WTC11 (cell line): Measurements from ENCODE around the gene IGF2BP3. TPM values are rescaled to one million over a fixed set of nuclear protein-coding genes. Genes with fewer than 3 reads are reported as not detected.

Experiments
- ATAC-seq: fragments of 200-7000 bp; cut with Tn5 transposase; 2 replicates; pipeline ENCODE4 v1.10.0; 2021; ENCODE audit warnings: mild to moderate bottlenecking, moderate library complexity
- CTCF ChIA-PET: fragments of 300-600 bp; sonication (Branson Sonifier 250); formaldehyde crosslinking; loops from one replicate; lab custom pipeline; 2021; ENCODE audit warnings: antibody characterized with exemption; lab: Charles Lee
- POLR2A ChIA-PET: fragments of 350-600 bp; sonication (Branson Sonifier 250); formaldehyde crosslinking; loops from one replicate; lab custom pipeline; 2021; ENCODE audit warnings: antibody characterized with exemption; lab: Charles Lee
- DNase-seq: peaks from one replicate; pipeline ENCODE4 v3.0.0; 2021; ENCODE audit warnings: low spot score
- H3K27ac Mint-ChIP-seq: 2 replicates; pipeline ENCODE4 v1.8.0; 2021; ENCODE audit warnings: mixed read lengths
- H3K27me3 Mint-ChIP-seq: 2 replicates; pipeline ENCODE4 v1.8.0; 2021; ENCODE audit warnings: low read depth, mild to moderate bottlenecking, moderate library complexity, mixed read lengths
- H3K36me3 Mint-ChIP-seq: 2 replicates; pipeline ENCODE4 v1.8.0; 2021; ENCODE audit warnings: mixed read lengths
- H3K4me1 Mint-ChIP-seq: 2 replicates; pipeline ENCODE4 v1.8.0; 2022; ENCODE audit warnings: mixed read lengths
- H3K4me3 Mint-ChIP-seq: 2 replicates; pipeline ENCODE4 v1.8.0; 2021; ENCODE audit warnings: mild to moderate bottlenecking, moderate library complexity, mixed read lengths
- H3K9me3 Mint-ChIP-seq: 2 replicates; pipeline ENCODE4 v1.8.0; 2021; ENCODE audit warnings: mixed read lengths
- ATF1 ChIP-seq: sonication (generic); formaldehyde crosslinking; IDR thresholded peaks from 2 replicates; pipeline ENCODE4 v1.8.1; 2023; ENCODE audit warnings: mild to moderate bottlenecking, moderate library complexity, missing genetic modification reagents
- CREB1 ChIP-seq: sonication (generic); formaldehyde crosslinking; IDR thresholded peaks from 2 replicates; pipeline ENCODE4 v1.8.0; 2023; ENCODE audit warnings: mild to moderate bottlenecking, missing genetic modification reagents
- GRHL2 ChIP-seq: fragments of 250-450 bp; sonication (Bioruptor Pico); IDR thresholded peaks from 2 replicates; pipeline ENCODE4 v1.8.0; 2022; ENCODE audit warnings: mild to moderate bottlenecking, moderate library complexity; ENCODE audit not compliant: insufficient replicate concordance, severe bottlenecking
- NFATC4 ChIP-seq: fragments of 250-450 bp; sonication (Bioruptor Pico); IDR thresholded peaks from 2 replicates; pipeline ENCODE4 v1.9.0; 2021; ENCODE audit warnings: mild to moderate bottlenecking
- NR2C2 ChIP-seq: sonication (generic); formaldehyde crosslinking; IDR thresholded peaks from 2 replicates; pipeline ENCODE4 v1.8.0; 2022; ENCODE audit warnings: mild to moderate bottlenecking, missing genetic modification reagents
- NR3C1 ChIP-seq: sonication (generic); formaldehyde crosslinking; conservative IDR thresholded peaks from 2 replicates; pipeline ENCODE4 v1.8.1; 2023; ENCODE audit warnings: low read depth, mild to moderate bottlenecking, missing genetic modification reagents
- RORB ChIP-seq: fragments of 250-450 bp; sonication (Bioruptor Pico); IDR thresholded peaks from 2 replicates; pipeline ENCODE4 v1.9.0; 2021; ENCODE audit warnings: mild to moderate bottlenecking
- TCF7 ChIP-seq: sonication (generic); formaldehyde crosslinking; IDR thresholded peaks from 2 replicates; pipeline ENCODE4 v1.8.0; 2022; ENCODE audit warnings: mild to moderate bottlenecking, low read depth, missing genetic modification reagents, moderate library complexity
- ZBTB21 ChIP-seq: sonication (generic); formaldehyde crosslinking; IDR thresholded peaks from 2 replicates; pipeline ENCODE4 v1.8.1; 2023; ENCODE audit warnings: mild to moderate bottlenecking, missing genetic modification reagents, borderline replicate concordance
- ZNF396 ChIP-seq: fragments of 250-450 bp; sonication (Bioruptor Pico); IDR thresholded peaks from 2 replicates; pipeline ENCODE4 v1.8.0; 2021; ENCODE audit warnings: mild to moderate bottlenecking, moderate library complexity, borderline replicate concordance
- ZNF416 ChIP-seq: fragments of 250-450 bp; sonication (Bioruptor Pico); IDR thresholded peaks from 2 replicates; pipeline ENCODE4 v1.9.0; 2021; ENCODE audit warnings: mild to moderate bottlenecking, inconsistent platforms
- total RNA-seq: library from RNA; stranded (reverse); gene quantifications from 3 replicates; pipeline ENCODE4 v1.2.3, GENCODE V29; 2021
- TF ChIP-seq, protein P1 (sequence below): sonication (generic); formaldehyde crosslinking; IDR thresholded peaks from 2 replicates; pipeline ENCODE4 v1.8.1; 2022; ENCODE audit warnings: mild to moderate bottlenecking, missing genetic modification reagents, moderate library complexity, borderline replicate concordance
- TF ChIP-seq, protein P2 (sequence below): fragments of 250-450 bp; sonication (Bioruptor Pico); IDR thresholded peaks from 2 replicates; pipeline ENCODE4 v1.9.0; 2021; ENCODE audit warnings: mild to moderate bottlenecking, borderline replicate concordance
- TF ChIP-seq, protein P3 (sequence below): fragments of 250-450 bp; sonication (Bioruptor Pico); IDR thresholded peaks from 2 replicates; pipeline ENCODE4 v1.9.0; 2021; ENCODE audit warnings: mild to moderate bottlenecking
- TF ChIP-seq, protein P4 (sequence below): fragments of 200-600 bp; IDR thresholded peaks from 2 replicates; pipeline ENCODE4 v1.8.0; 2022; ENCODE audit warnings: antibody characterized with exemption
- TF ChIP-seq, protein P5 (sequence below): sonication (generic); formaldehyde crosslinking; IDR thresholded peaks from 2 replicates; pipeline ENCODE4 v1.8.1; 2023; ENCODE audit warnings: mild to moderate bottlenecking, moderate library complexity, missing genetic modification reagents
- TF ChIP-seq, protein P6 (sequence below): sonication (generic); formaldehyde crosslinking; IDR thresholded peaks from 2 replicates; pipeline ENCODE4 v1.8.0; 2023; ENCODE audit warnings: missing genetic modification reagents

IGF2BP3 gene
- total RNA-seq, 1 experiment from 2014 or later: 129 TPM

DNA sequence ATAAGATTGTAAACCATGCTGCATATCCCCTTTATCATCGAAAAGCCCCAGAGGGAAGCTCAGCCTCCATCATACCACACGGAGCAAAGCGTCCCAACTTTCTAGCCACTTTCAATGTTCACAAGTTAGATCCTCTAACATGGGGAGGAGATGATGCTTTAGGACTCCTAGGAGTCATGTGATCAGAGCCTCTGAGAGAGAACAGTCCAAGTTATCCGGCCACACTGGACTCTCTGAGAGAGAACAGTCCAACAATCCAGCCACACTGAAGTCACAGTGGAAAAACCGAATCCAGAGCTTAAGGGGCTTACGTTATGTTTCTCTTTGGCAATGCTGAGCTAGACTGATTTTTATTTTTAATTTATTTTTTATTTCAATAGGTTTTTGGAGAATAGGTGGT, 98.6 kb downstream of the IGF2BP3 start (continued):
- TF ChIP-seq, protein P1, sequence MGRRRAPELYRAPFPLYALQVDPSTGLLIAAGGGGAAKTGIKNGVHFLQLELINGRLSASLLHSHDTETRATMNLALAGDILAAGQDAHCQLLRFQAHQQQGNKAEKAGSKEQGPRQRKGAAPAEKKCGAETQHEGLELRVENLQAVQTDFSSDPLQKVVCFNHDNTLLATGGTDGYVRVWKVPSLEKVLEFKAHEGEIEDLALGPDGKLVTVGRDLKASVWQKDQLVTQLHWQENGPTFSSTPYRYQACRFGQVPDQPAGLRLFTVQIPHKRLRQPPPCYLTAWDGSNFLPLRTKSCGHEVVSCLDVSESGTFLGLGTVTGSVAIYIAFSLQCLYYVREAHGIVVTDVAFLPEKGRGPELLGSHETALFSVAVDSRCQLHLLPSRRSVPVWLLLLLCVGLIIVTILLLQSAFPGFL (CRISPR knock-in tag): no peak
- TF ChIP-seq, protein P2, sequence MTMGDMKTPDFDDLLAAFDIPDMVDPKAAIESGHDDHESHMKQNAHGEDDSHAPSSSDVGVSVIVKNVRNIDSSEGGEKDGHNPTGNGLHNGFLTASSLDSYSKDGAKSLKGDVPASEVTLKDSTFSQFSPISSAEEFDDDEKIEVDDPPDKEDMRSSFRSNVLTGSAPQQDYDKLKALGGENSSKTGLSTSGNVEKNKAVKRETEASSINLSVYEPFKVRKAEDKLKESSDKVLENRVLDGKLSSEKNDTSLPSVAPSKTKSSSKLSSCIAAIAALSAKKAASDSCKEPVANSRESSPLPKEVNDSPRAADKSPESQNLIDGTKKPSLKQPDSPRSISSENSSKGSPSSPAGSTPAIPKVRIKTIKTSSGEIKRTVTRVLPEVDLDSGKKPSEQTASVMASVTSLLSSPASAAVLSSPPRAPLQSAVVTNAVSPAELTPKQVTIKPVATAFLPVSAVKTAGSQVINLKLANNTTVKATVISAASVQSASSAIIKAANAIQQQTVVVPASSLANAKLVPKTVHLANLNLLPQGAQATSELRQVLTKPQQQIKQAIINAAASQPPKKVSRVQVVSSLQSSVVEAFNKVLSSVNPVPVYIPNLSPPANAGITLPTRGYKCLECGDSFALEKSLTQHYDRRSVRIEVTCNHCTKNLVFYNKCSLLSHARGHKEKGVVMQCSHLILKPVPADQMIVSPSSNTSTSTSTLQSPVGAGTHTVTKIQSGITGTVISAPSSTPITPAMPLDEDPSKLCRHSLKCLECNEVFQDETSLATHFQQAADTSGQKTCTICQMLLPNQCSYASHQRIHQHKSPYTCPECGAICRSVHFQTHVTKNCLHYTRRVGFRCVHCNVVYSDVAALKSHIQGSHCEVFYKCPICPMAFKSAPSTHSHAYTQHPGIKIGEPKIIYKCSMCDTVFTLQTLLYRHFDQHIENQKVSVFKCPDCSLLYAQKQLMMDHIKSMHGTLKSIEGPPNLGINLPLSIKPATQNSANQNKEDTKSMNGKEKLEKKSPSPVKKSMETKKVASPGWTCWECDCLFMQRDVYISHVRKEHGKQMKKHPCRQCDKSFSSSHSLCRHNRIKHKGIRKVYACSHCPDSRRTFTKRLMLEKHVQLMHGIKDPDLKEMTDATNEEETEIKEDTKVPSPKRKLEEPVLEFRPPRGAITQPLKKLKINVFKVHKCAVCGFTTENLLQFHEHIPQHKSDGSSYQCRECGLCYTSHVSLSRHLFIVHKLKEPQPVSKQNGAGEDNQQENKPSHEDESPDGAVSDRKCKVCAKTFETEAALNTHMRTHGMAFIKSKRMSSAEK (CRISPR knock-in tag): no peak
- TF ChIP-seq RORB (CRISPR knock-in tag) (no peak), GRHL2 (CRISPR knock-in tag) (no peak)
- TF ChIP-seq, protein P3, sequence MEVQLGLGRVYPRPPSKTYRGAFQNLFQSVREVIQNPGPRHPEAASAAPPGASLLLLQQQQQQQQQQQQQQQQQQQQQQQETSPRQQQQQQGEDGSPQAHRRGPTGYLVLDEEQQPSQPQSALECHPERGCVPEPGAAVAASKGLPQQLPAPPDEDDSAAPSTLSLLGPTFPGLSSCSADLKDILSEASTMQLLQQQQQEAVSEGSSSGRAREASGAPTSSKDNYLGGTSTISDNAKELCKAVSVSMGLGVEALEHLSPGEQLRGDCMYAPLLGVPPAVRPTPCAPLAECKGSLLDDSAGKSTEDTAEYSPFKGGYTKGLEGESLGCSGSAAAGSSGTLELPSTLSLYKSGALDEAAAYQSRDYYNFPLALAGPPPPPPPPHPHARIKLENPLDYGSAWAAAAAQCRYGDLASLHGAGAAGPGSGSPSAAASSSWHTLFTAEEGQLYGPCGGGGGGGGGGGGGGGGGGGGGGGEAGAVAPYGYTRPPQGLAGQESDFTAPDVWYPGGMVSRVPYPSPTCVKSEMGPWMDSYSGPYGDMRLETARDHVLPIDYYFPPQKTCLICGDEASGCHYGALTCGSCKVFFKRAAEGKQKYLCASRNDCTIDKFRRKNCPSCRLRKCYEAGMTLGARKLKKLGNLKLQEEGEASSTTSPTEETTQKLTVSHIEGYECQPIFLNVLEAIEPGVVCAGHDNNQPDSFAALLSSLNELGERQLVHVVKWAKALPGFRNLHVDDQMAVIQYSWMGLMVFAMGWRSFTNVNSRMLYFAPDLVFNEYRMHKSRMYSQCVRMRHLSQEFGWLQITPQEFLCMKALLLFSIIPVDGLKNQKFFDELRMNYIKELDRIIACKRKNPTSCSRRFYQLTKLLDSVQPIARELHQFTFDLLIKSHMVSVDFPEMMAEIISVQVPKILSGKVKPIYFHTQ: no peak

DNA sequence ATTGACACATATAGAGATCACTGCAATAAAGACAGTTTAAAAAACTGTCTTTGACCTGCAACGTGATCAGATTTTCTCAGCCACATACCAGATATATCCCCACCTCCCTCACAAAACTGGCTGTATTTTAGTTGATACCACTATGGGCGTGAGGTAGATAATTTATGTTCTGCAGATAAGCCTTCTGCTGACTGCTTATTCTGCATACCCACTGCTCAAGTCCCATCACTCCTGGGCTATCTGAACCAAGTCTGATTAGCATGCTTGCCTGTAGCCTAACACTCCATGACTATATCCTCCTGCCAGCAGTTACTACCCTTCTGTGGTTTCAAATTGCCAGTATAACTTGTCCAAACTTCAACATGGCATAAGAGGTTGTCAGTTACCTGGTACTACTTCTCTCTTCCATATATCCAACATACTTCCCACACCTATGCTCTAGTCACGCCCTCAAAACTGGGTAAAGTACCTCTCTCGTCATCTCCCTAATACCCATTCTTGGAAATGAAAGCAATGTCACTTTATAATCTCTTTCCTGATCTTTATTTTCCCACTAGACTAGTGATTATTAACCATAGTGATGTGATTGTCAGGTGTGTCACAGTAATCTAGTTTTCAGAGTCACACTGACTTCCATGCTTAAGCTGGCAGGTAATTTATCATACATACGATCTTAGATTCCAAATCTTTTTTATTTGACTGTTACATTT, 100.4 kb downstream of the IGF2BP3 start:
- ChIA-PET CTCF (no interaction called here), POLR2A (no interaction called here)
- no peak for TF ChIP-seq CREB1
- TF ChIP-seq TCF7 (CRISPR knock-in tag): no peak
- Mint-ChIP-seq H3K4me3 (no peak overlapping the region), H3K4me1 (peaks cover 35% of the 10 kb centered on the region), H3K9me3 (no peaks in the 10 kb centered on the region), H3K27me3 (no peaks in the 10 kb centered on the region), H3K27ac (peak overlapping the region; percentile 15; the same call in 1 of the 2 replicates), H3K36me3 (peaks cover 8% of the 10 kb centered on the region)
- ATAC-seq (no peak), DNase-seq (no peak)

DNA sequence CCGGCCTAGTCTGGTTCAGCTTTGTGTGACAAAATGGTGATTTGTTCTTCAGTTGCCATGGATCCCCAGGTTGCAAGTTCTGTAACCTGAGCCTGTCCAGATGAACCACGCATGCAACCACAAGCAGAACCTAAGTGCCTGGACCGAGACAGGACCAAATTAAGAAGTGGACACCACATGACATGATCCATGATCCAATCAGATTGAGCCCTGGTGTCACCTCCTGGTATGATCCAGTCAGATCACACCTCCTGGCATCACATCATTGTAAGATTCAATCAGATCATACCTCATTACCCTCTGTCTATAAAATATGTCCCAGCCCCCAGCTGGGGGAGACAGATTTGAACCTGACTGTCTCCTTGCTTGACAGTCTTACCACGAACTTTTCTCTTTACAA, 101.2 kb downstream of the IGF2BP3 start:
- no peak overlapping the region for H3K4me3 Mint-ChIP-seq
- H3K27ac Mint-ChIP-seq: peak overlapping the region; percentile 15; the same call in 1 of the 2 replicates
- DNase-seq: no peak
- ChIA-PET CTCF (no interaction called here), POLR2A (no interaction called here)
- ATAC-seq: no peak
- H3K36me3 Mint-ChIP-seq: peaks cover 8% of the 10 kb centered on the region
- no peaks in the 10 kb centered on the region for H3K27me3 Mint-ChIP-seq
- H3K4me1 Mint-ChIP-seq: peaks cover 30% of the 10 kb centered on the region
- no peak for TF ChIP-seq GRHL2 (CRISPR knock-in tag)
- TF ChIP-seq, protein P4, sequence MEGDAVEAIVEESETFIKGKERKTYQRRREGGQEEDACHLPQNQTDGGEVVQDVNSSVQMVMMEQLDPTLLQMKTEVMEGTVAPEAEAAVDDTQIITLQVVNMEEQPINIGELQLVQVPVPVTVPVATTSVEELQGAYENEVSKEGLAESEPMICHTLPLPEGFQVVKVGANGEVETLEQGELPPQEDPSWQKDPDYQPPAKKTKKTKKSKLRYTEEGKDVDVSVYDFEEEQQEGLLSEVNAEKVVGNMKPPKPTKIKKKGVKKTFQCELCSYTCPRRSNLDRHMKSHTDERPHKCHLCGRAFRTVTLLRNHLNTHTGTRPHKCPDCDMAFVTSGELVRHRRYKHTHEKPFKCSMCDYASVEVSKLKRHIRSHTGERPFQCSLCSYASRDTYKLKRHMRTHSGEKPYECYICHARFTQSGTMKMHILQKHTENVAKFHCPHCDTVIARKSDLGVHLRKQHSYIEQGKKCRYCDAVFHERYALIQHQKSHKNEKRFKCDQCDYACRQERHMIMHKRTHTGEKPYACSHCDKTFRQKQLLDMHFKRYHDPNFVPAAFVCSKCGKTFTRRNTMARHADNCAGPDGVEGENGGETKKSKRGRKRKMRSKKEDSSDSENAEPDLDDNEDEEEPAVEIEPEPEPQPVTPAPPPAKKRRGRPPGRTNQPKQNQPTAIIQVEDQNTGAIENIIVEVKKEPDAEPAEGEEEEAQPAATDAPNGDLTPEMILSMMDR: no peak
- TF ChIP-seq NR2C2 (CRISPR knock-in tag): no peak
- TF ChIP-seq, protein P5, sequence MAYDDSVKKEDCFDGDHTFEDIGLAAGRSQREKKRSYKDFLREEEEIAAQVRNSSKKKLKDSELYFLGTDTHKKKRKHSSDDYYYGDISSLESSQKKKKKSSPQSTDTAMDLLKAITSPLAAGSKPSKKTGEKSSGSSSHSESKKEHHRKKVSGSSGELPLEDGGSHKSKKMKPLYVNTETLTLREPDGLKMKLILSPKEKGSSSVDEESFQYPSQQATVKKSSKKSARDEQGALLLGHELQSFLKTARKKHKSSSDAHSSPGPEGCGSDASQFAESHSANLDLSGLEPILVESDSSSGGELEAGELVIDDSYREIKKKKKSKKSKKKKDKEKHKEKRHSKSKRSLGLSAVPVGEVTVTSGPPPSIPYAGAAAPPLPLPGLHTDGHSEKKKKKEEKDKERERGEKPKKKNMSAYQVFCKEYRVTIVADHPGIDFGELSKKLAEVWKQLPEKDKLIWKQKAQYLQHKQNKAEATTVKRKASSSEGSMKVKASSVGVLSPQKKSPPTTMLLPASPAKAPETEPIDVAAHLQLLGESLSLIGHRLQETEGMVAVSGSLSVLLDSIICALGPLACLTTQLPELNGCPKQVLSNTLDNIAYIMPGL (CRISPR knock-in tag): no peak
- no peak for TF ChIP-seq NFATC4
- TF ChIP-seq NR3C1 (CRISPR knock-in tag): no peak
- no peak for TF ChIP-seq ZNF416
- TF ChIP-seq ZBTB21 (CRISPR knock-in tag): no peak
- TF ChIP-seq ATF1: no peak
- no peak for TF ChIP-seq ZNF396 (CRISPR knock-in tag)
- TF ChIP-seq, protein P6, sequence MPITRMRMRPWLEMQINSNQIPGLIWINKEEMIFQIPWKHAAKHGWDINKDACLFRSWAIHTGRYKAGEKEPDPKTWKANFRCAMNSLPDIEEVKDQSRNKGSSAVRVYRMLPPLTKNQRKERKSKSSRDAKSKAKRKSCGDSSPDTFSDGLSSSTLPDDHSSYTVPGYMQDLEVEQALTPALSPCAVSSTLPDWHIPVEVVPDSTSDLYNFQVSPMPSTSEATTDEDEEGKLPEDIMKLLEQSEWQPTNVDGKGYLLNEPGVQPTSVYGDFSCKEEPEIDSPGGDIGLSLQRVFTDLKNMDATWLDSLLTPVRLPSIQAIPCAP (CRISPR knock-in tag): no peak
- no peaks in the 10 kb centered on the region for H3K9me3 Mint-ChIP-seq
